H7 (cell line): ENCODE measurements around the gene MOSPD3. TPM values are rescaled to one million over a fixed set of nuclear protein-coding genes. Genes with fewer than 3 reads are reported as not detected.

Experiments used
- DNase-seq: peaks from one replicate; pipeline ENCODE4 v3.0.0; 2012
- H3K27me3 ChIP-seq: 2 replicates; pipeline ENCODE4 v1.6.0; 2011; ENCODE audit warnings: mild to moderate bottlenecking, low read length; ENCODE audit not compliant: control insufficient read depth, insufficient read depth
- H3K36me3 ChIP-seq: replicated peaks from 2 replicates; pipeline ENCODE4 v1.5.1; 2011; ENCODE audit warnings: low read length; ENCODE audit not compliant: control insufficient read depth, insufficient read depth
- H3K4me3 ChIP-seq: 2 replicates; pipeline ENCODE4 v1.5.1; 2011; ENCODE audit warnings: low read depth, mild to moderate bottlenecking, control low read depth, low read length, moderate library complexity; ENCODE audit not compliant: insufficient read depth
- total RNA-seq: library from RNA; depleted of rRNA; stranded (reverse); fragments of >200 nt; shearing (Covaris generic); gene quantifications from 2 replicates; pipeline ENCODE4 v1.2.3, GENCODE V29; 2014

Gene MOSPD3
- total RNA-seq, 1 experiment from 2014 or later = 21.8 TPM

GRCh38 chr7:100572281-100572948 is 39.9 kb upstream of the MOSPD3 start:
- Histone ChIP-seq H3K27me3 (peaks cover 5% of the 10 kb centered on the region), H3K36me3 (peaks cover 5% of the 10 kb centered on the region; the same call in 1 of the 2 replicates), H3K4me3 (no peak overlapping the region)
- DNase-seq = peak; percentile 59

DNA sequence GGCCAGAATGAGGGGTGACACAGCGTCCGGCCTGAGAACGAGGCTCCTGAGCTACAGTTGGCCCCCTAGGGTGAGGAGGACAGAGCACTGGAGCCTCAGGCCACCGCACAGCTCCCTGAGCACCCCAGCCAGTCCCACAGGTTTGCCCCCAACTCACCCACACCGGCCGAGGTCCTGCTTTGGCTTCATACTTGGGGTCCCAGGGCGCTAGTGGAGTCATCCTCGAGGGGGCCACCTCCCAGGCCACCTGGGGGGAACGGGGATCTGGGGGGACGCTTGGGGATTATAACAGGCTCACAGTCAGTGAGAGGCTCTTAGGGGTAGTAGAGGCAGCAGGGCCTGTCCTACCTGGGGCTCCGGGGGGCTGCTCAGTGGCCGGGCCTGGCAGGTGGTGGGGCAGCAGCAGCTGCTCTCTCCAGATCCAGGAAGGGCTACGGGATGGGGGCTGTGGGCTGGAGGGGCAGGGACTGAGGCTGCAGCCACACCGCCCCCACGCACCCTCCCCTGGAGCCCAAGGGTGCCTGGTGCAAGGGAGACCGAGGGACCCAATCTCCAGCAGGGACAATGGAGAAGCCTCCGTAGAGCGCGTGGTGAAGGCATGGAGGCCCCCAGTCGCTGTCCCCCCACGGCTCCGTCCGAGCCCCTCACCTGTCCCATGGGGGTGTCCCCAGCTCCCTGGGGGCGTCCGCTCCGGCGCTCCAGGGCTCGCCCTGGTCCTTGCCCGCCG is 39.2 kb upstream of the MOSPD3 start:
- DNase-seq = no peak
- Histone ChIP-seq H3K27me3 (peaks cover 5% of the 10 kb centered on the region), H3K4me3 (no peak overlapping the region), H3K36me3 (peaks cover 5% of the 10 kb centered on the region)

GRCh38 chr7:100573691-100574361 is 38.5 kb upstream of the MOSPD3 start, which contains the start of gene SAP25:
SAP25 (minus strand) TSS chr7:100573900; CDS start chr7:100573742, 158 bp downstream.
- Histone ChIP-seq H3K27me3 (peaks cover 5% of the 10 kb centered on the region), H3K36me3 (peaks cover 5% of the 10 kb centered on the region), H3K4me3 (no peak within 1 kb of the TSS)
- peak; percentile 92 for DNase-seq

DNA sequence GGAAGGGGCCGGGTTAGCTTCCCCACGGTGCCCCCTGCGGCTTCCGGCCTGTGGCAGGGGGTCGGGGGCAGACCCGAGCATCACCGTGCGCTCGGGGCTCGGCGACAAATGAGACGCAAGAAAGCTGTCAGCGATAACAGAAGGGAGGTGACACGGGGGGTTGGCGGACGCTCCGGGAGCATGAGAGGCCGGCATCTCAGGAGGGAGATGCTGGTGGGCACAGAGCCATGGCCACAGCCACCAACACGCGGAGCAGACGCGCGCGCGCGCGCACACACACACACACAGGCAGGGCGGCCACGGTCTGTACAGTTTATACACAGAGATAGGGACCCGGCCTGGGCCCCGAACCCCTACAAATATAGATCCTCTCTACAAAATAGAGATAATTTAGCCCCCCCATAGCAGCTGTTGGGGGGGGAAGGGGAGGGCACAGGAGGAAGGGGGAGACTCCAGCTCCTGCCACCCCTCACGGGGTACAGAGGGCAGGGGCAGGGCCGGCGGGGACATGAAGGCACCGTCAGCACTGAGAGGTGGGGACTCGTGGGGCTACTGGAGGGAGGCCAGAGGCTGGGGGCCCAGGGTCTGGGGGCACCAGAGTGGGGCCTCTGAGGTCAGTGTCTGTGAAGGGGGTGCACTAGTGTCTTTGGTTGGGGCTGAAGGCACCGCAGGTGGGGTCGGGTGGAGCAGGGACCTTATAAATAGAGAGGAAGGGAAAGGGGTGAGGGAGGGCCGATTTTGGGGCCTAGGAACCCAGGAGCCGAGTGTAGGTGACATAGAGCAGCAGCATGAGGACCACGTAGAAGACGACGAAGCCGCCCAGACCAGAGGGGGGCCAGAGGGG is 37.8 kb upstream of the MOSPD3 start:
- Histone ChIP-seq H3K36me3 (peaks cover 7% of the 10 kb centered on the region), H3K27me3 (peaks cover 3% of the 10 kb centered on the region; the same call in 1 of the 2 replicates), H3K4me3 (no peak overlapping the region)
- peak; percentile 35 for DNase-seq

GRCh38 chr7:100575206-100575631 is 37.1 kb upstream of the MOSPD3 start:
- Histone ChIP-seq H3K27me3 (peaks cover under 1% of the 10 kb centered on the region; the same call in 1 of the 2 replicates), H3K36me3 (peaks cover 11% of the 10 kb centered on the region), H3K4me3 (no peak overlapping the region)
- DNase-seq = peak; percentile 40

- H3K4me3 ChIP-seq = no peak overlapping the region
- peak; percentile 27 for DNase-seq
- peaks cover 15% of the 10 kb centered on the region for H3K36me3 ChIP-seq
- no peaks in the 10 kb centered on the region; the same call in 1 of the 2 replicates for H3K27me3 ChIP-seq
Observed at GRCh38 chr7:100575746-100576383, 36.5 kb upstream of the MOSPD3 start.

DNA sequence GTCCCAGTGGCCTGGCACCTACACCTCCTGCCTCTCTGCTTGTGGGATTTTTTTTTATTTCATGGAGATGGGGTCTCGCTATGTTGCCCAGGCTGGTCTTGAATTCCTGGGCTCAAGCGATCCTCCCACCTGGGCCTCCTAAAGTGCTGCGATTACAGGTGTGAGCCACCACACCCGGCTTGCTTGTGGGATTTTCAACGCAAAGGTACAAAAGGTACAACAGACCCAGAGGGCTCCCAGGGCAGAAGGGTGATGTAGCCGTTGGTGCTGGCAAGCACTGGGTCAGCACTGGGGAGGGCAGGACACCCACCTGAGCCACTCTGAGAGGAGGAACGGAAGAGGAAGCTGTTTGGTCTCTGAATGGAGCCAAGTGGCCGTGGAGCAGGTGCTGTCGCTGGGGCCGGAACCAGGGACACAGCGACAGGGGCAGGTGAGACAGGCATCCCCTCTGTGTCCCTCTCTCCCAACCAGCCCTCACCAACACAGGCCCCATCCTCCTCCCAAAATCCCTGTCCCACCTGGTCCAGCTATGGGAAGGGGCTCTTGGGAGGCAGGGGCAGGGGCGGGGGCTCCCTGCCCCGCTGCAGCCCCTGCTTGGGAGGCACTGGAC is 35.9 kb upstream of the MOSPD3 start:
- no peak for DNase-seq
- no peak overlapping the region for H3K4me3 ChIP-seq
- H3K27me3 ChIP-seq = no peaks in the 10 kb centered on the region
- peaks cover 20% of the 10 kb centered on the region for H3K36me3 ChIP-seq

DNA sequence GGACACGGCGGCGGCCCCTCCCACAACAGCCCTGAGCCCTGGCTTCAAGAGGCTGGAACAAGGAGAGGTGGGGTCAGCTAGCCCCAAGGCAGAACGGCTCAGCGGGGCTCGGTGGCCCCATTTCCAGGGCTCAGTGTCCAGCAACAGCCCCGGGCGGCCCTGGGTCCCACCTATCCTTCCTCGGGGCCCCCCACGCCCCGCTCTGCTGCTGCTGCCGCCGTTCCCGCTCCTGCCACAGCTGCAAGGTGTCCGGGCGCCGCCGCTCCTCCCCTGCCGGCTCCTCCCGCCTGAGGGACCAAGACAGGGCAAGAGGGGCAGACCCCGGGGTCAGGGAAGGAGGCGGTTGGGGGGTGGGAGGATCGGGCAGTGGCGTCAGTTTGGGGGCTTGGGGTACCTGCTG is 35.2 kb upstream of the MOSPD3 start:
- DNase-seq = no peak
- Histone ChIP-seq H3K36me3 (peaks cover 24% of the 10 kb centered on the region), H3K4me3 (no peak overlapping the region), H3K27me3 (no peaks in the 10 kb centered on the region)

DNA sequence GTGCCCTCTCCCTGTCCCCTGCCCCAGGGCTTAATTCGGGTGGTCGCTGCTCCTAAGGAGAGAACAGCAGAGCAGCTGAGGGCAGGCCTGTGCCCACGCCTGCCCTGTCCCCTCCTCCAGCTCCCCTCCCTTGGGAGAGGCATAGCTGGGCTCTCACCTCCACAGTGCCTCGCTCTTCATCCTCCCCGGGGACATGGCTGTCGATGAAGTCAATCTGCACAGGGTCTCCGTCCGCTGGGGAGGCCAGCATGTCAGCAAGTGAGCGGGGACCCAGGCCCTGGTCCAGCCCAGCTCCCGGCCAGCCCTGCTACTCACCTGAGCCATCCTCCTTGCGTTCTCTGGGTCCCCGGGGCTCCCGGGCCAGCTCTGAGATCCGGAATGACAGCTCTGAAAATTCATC is 34.8 kb upstream of the MOSPD3 start:
- DNase-seq = peak; percentile 29
- H3K27me3 ChIP-seq = no peaks in the 10 kb centered on the region
- H3K36me3 ChIP-seq = peaks cover 25% of the 10 kb centered on the region

DNA sequence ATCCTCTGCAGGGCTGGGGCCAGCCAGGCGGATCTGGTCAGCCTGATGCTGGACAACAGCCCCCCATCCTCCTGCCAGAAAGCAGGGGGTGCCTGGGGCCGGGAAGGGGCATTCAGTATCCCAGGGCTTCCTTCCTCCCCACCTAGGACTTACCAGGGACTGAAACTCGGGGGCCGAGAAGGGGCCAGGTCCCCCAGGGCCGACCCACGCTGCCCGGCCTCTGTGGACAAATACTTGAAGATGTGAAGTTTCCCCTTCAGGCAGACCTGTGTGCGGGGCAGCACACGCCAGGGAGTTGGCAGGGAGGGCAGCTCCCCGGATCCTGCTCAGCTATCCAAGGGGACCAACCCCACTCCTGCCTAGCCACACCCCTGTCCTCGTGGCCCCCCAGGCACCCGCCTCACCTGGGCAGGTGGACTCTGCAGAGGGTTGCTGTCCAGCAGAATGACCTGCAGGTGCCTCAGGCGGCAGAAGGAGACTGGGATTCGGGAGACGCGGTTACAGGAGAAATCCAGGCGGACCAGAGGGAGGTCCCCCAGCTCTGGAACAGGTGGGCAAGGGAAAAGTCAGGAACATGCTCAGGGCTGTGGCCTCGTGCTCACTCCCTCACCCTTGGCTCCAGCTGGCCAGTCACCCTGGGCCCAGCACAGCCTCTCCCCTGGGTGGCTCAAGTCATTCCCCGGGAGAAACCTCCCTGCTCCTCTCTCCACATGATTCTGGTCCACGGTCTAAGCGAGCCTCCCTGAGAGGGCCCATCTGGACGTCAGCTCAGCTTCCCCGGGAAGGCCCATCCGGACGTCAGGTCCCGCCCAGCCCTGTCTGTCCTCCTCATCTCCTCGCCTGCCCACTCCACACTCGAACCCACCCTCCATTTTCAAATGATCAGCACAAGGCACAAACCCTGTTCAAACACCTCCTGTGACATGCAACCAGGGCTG is 33.8 kb upstream of the MOSPD3 start:
- peaks cover 26% of the 10 kb centered on the region for H3K36me3 ChIP-seq
- H3K27me3 ChIP-seq = no peaks in the 10 kb centered on the region
- peak; percentile 26 for DNase-seq

More for the DNA sequence above, 34.8 kb upstream of the MOSPD3 start:
- no peak overlapping the region for H3K4me3 ChIP-seq

GRCh38 chr7:100580466-100581283 is 31.7 kb upstream of the MOSPD3 start:
- no peak for DNase-seq
- no peaks in the 10 kb centered on the region for H3K27me3 ChIP-seq

More for the DNA sequence above, 33.8 kb upstream of the MOSPD3 start:
- no peak overlapping the region for H3K4me3 ChIP-seq

DNA sequence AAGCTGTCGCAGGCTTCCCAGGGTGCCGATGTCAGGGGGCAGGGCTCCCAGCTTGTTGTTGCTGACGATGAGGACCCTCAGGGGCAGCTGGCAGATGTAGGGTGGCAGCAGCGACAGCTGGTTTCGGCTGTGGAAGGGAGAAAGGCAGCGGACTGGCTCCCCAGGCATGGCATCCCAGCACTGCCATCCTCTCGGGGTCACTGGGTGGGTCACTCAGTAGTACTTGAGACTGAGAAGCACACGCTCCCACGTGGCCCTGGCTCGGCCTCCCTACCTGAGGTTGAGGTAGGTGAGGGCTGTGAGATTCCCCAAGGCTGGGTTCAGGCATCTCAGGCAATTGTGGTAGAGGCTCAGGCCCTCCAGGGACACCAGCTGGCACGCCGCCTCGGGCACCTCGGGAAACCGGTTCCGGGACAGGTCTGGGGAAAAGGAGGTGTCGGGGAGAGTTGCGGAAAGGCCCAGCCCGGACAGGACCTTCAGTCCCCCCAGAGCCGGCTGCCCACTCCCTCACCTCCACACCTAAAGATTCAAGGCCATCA is 30.2 kb upstream of the MOSPD3 start:
- no peak overlapping the region for H3K4me3 ChIP-seq
- DNase-seq = no peak
- H3K27me3 ChIP-seq = no peaks in the 10 kb centered on the region

More at GRCh38 chr7:100580466-100581283, 31.7 kb upstream of the MOSPD3 start:
- Histone ChIP-seq H3K4me3 (no peak overlapping the region), H3K36me3 (peaks cover 25% of the 10 kb centered on the region)

More for the DNA sequence above, 30.2 kb upstream of the MOSPD3 start:
- H3K36me3 ChIP-seq = peaks cover 21% of the 10 kb centered on the region
